B cell (primary cell): ENCODE data around the gene RGN.

Experiments used
- CTCF ChIP-seq: fragments of 200-600 bp; IDR thresholded peaks from one replicate; pipeline ENCODE4 v1.8.0; 2022; ENCODE audit warnings: antibody characterized with exemption, mild to moderate bottlenecking
- EZH2 ChIP-seq: IDR thresholded peaks from 2 replicates; pipeline ENCODE4 v1.6.1; 2012; ENCODE audit warnings: borderline replicate concordance, low read depth, mild to moderate bottlenecking, moderate library complexity, low read length; ENCODE audit not compliant: insufficient read depth, poor library complexity, severe bottlenecking

GRCh38 chrX:47080215-47080914 lies 2.1 kb downstream of the RGN start:
- TF ChIP-seq CTCF, result no peak
- TF ChIP-seq EZH2, result no peak
